ENCODE data around the gene ETNK2. TPM values are rescaled to one million over a fixed set of nuclear protein-coding genes. Genes with fewer than 3 reads are reported as not detected.

The ETNK2 gene
- polyA plus RNA-seq, 3 donors = not detected

GRCh38 chr1:204136814-204137213 is 15.0 kb downstream of the ETNK2 start:
- Histone ChIP-seq H3K27ac (ENCODE audit: low read depth in 1 of 2, low read length in 2 of 2) (no peak overlapping the region), H3K4me1 (ENCODE audit: control insufficient read depth in 1 of 2, insufficient read depth in 2 of 2, low read length in 2 of 2) (no peaks in the 10 kb centered on the region), H3K9me3 (replicated peaks in 1 of 2; ENCODE audit: control insufficient read depth in 1 of 2, insufficient read depth in 1 of 2, low read length in 2 of 2) (no peaks in the 10 kb centered on the region), H3K36me3 (replicated peaks in 1 of 2; ENCODE audit: control insufficient read depth in 1 of 2, insufficient read depth in 2 of 2, low read length in 2 of 2) (no peaks in the 10 kb centered on the region), H3K79me2 (ENCODE audit: insufficient read depth, low read length) (no peaks in the 10 kb centered on the region), H2AFZ (ENCODE audit: insufficient read depth, low read depth, low read length, poor library complexity, severe bottlenecking) (no peak overlapping the region), H3K4me3 (replicated peaks in 1 of 3; ENCODE audit: low read depth in 2 of 3, low read length in 3 of 3) (no peak overlapping the region), H3K4me2 (replicated peaks; ENCODE audit: extremely low read depth, low read length, poor library complexity, severe bottlenecking) (no peak overlapping the region), H3K27me3 (ENCODE audit: control insufficient read depth in 2 of 2, insufficient read depth in 2 of 2, low read length in 2 of 2) (no peaks in the 10 kb centered on the region), H4K20me1 (ENCODE audit: insufficient read depth, low read length) (no peaks in the 10 kb centered on the region), H3K9ac (ENCODE audit: insufficient read depth, low read length, poor library complexity, severe bottlenecking) (no peak overlapping the region)
- DNase-seq = no peak
- H3K4me3 Mint-ChIP-seq = no peak overlapping the region
- H3K27ac Mint-ChIP-seq = no peak overlapping the region
- H3K27me3 Mint-ChIP-seq (ENCODE audit: low read depth in 3 of 3) = peaks cover 6 to 12% (median 10%) of the 10 kb centered on the region in 3 donors
- H3K4me1 Mint-ChIP-seq = no peaks in the 10 kb centered on the region
- no peaks in the 10 kb centered on the region for H3K9me3 Mint-ChIP-seq
- no peaks in the 10 kb centered on the region for H3K36me3 Mint-ChIP-seq
- intact Hi-C loops (cut with micrococcal nuclease) = no loop called here
- 83% methylated on average over 2 of the region's 2 CpGs for WGBS (ENCODE audit: insufficient coverage)
- TF ChIP-seq CTCF (IDR thresholded peaks at IDR 0.05) = no peak

GRCh38 chr1:204134103-204134502 is 17.7 kb downstream of the ETNK2 start:
- peaks cover 3 to 4% of the 10 kb centered on the region in 2 donors for H3K4me1 ChIP-seq (ENCODE audit: control insufficient read depth in 1 of 2, insufficient read depth in 2 of 2, low read length in 2 of 2)
- no peak overlapping the region for H3K4me3 Mint-ChIP-seq
- DNase-seq = no peak
- H3K4me2 ChIP-seq (replicated peaks; ENCODE audit: extremely low read depth, low read length, poor library complexity, severe bottlenecking) = no peak overlapping the region
- no peaks in the 10 kb centered on the region for H3K27me3 ChIP-seq (ENCODE audit: control insufficient read depth in 2 of 2, insufficient read depth in 2 of 2, low read length in 2 of 2)
- no peak overlapping the region for H3K27ac ChIP-seq (ENCODE audit: low read depth in 1 of 2, low read length in 2 of 2)
- no peak overlapping the region for H2AFZ ChIP-seq (ENCODE audit: insufficient read depth, low read depth, low read length, poor library complexity, severe bottlenecking)
- H3K79me2 ChIP-seq (ENCODE audit: insufficient read depth, low read length) = no peaks in the 10 kb centered on the region
- H3K27me3 Mint-ChIP-seq (ENCODE audit: low read depth in 3 of 3) = peaks cover 2 to 10% (median 4%) of the 10 kb centered on the region in 3 donors
- no peaks in the 10 kb centered on the region for H3K36me3 ChIP-seq (replicated peaks in 1 of 2; ENCODE audit: control insufficient read depth in 1 of 2, insufficient read depth in 2 of 2, low read length in 2 of 2)
- intact Hi-C loops (cut with micrococcal nuclease) = no loop called here
- no peaks in the 10 kb centered on the region for H3K9me3 ChIP-seq (replicated peaks in 1 of 2; ENCODE audit: control insufficient read depth in 1 of 2, insufficient read depth in 1 of 2, low read length in 2 of 2)
- no peaks in the 10 kb centered on the region for H3K36me3 Mint-ChIP-seq
- H3K4me1 Mint-ChIP-seq = peaks cover 3% of the 10 kb centered on the region
- no peaks in the 10 kb centered on the region for H4K20me1 ChIP-seq (ENCODE audit: insufficient read depth, low read length)
- no peak for TF ChIP-seq CTCF (IDR thresholded peaks at IDR 0.05)
- H3K4me3 ChIP-seq (replicated peaks in 1 of 3; ENCODE audit: low read depth in 2 of 3, low read length in 3 of 3) = no peak overlapping the region
- WGBS (ENCODE audit: insufficient coverage) = 91% methylated on average over 4 of the region's 11 CpGs
- no peak overlapping the region for H3K9ac ChIP-seq (ENCODE audit: insufficient read depth, low read length, poor library complexity, severe bottlenecking)
- H3K9me3 Mint-ChIP-seq = no peaks in the 10 kb centered on the region
- H3K27ac Mint-ChIP-seq = peak overlapping the region in 1 of 7 donors; percentile 64
